CD4-positive, alpha-beta T cell (primary cell): Measurements from ENCODE around the gene NUDT14. TPM values are rescaled to one million over a fixed set of nuclear protein-coding genes. Genes with fewer than 3 reads are reported as not detected.

Experiments used
- ATAC-seq: fragments of 200-7000 bp; cut with Tn5 transposase; one replicate; pipeline ENCODE4 v1.10.0; 2022; ENCODE audit warnings: mild to moderate bottlenecking; ENCODE audit not compliant: poor library complexity
- CTCF ChIA-PET: fragments of 350-600 bp; sonication (Branson Sonifier 250); formaldehyde crosslinking; loops from one replicate; lab custom pipeline; 2021; ENCODE audit warnings: antibody characterized with exemption, inconsistent platforms; lab: Charles Lee
- POLR2A ChIA-PET: fragments of 350-600 bp; sonication (Branson Sonifier 250); formaldehyde crosslinking; loops from one replicate; lab custom pipeline; 2021; ENCODE audit warnings: antibody characterized with exemption, inconsistent platforms; lab: Charles Lee
- DNase-seq, 14 experiments: peaks; one replicate each; pipeline ENCODE4 v3.0.0-alpha.2; 2013 to 2020; ENCODE audit warnings: mixed read lengths in 2 of 14
- H3K27ac ChIP-seq, 2 donors: one replicate each; pipeline versions ENCODE4 v1.5.1 to v1.7.0; 2013; ENCODE audit warnings: low read length in 2 of 2, low read depth in 1 of 2, mild to moderate bottlenecking in 1 of 2
- H3K27me3 ChIP-seq, 2 experiments: 1 replicate in 1 of 2; 2 replicates in 1 of 2; pipeline versions ENCODE4 v1.6.1 to v1.7.0; 2013; ENCODE audit warnings: low read length in 2 of 2, control low read depth in 1 of 2, mild to moderate bottlenecking in 1 of 2, moderate library complexity in 1 of 2; ENCODE audit not compliant: insufficient read depth in 2 of 2, control insufficient read depth in 1 of 2
- H3K36me3 ChIP-seq: one replicate; pipeline ENCODE4 v1.6.1; 2013; ENCODE audit warnings: low read length, control low read depth; ENCODE audit not compliant: insufficient read depth
- H3K4me1 ChIP-seq: one replicate; pipeline ENCODE4 v1.6.1; 2013; ENCODE audit warnings: low read length, control low read depth; ENCODE audit not compliant: insufficient read depth
- H3K4me3 ChIP-seq: one replicate; pipeline ENCODE4 v1.5.1; 2013; ENCODE audit warnings: mild to moderate bottlenecking, low read length, moderate library complexity
- H3K9me3 ChIP-seq, 2 experiments: 1 replicate in 1 of 2; 2 replicates in 1 of 2; pipeline versions ENCODE4 v1.6.1 to v1.7.0; 2013; ENCODE audit warnings: low read length in 2 of 2, mild to moderate bottlenecking in 2 of 2, control low read depth in 1 of 2, moderate library complexity in 1 of 2; ENCODE audit not compliant: control insufficient read depth in 1 of 2, insufficient read depth in 1 of 2
- H3K27ac Mint-ChIP-seq: one replicate; pipeline ENCODE4 v1.8.0; 2020; ENCODE audit warnings: mixed read lengths
- H3K27me3 Mint-ChIP-seq: one replicate; pipeline ENCODE4 v1.8.0; 2021; ENCODE audit warnings: mixed read lengths
- H3K36me3 Mint-ChIP-seq: one replicate; pipeline ENCODE4 v1.8.0; 2021; ENCODE audit warnings: low read depth, mixed read lengths
- H3K4me1 Mint-ChIP-seq: one replicate; pipeline ENCODE4 v1.8.0; 2021; ENCODE audit warnings: low read depth, mixed read lengths
- H3K4me3 Mint-ChIP-seq: one replicate; pipeline ENCODE4 v1.8.0; 2020; ENCODE audit warnings: mild to moderate bottlenecking, mixed read lengths
- H3K9me3 Mint-ChIP-seq: one replicate; pipeline ENCODE4 v1.8.0; 2020; ENCODE audit warnings: mixed read lengths
- CTCF ChIP-seq: fragments of 200-600 bp; IDR thresholded peaks from one replicate; pipeline ENCODE4 v1.8.0; 2022; ENCODE audit warnings: antibody characterized with exemption, mild to moderate bottlenecking
- intact Hi-C, 2 experiments: fragments of 100-400 bp; cut with DNase I in 1 of 2; cut with micrococcal nuclease in 1 of 2; formaldehyde crosslinking; loops; one replicate each; pipeline versions ENCODE4 v1.15.1 to v1.9.0; 2023 to 2025; cut with DNase I, micrococcal nuclease
- total RNA-seq, 174 experiments: library from RNA in 2 of 174; stranded (reverse) in 2 of 174; gene quantifications; one replicate each; pipeline ENCODE4 v1.2.3 and lab custom pipeline; 2021 to 2026

NUDT14 gene
- total RNA-seq, 2 experiments from 2014 or later: 9.0 to 9.2 TPM

GRCh38 chr14:105200074-105200473, 19.0 kb upstream of the NUDT14 start:
- H3K4me1 Mint-ChIP-seq: peaks cover 16% of the 10 kb centered on the region
- Histone ChIP-seq H3K4me3 (no peak overlapping the region), H3K4me1 (peaks cover 53% of the 10 kb centered on the region), H3K36me3 (no peaks in the 10 kb centered on the region), H3K27me3 (peaks cover 50 to 51% of the 10 kb centered on the region in 2 experiments), H3K27ac (no peak overlapping the region), H3K9me3 (peaks cover 0 to 14% of the 10 kb centered on the region in 2 experiments)
- ATAC-seq (no peak), DNase-seq (no peak)
- no peak for TF ChIP-seq CTCF
- no peaks in the 10 kb centered on the region for H3K9me3 Mint-ChIP-seq
- no peak overlapping the region for H3K27ac Mint-ChIP-seq
- peaks cover 49% of the 10 kb centered on the region for H3K27me3 Mint-ChIP-seq
- H3K36me3 Mint-ChIP-seq: no peaks in the 10 kb centered on the region
- ChIA-PET POLR2A (no interaction called here), CTCF (no interaction called here)
- intact Hi-C loops: loop anchor here (5.0 kb wide), 3 partner anchors 82 to 332 kb away; partner anchors contain the start of gene BRF1 (in 1 of the 2)
- H3K4me3 Mint-ChIP-seq: no peak overlapping the region

GRCh38 chr14:105199093-105199492, 18.0 kb upstream of the NUDT14 start:
- no peaks in the 10 kb centered on the region for H3K9me3 Mint-ChIP-seq
- no peak for ATAC-seq
- POLR2A ChIA-PET: no interaction called here
- CTCF ChIA-PET: no interaction called here
- Histone ChIP-seq H3K4me3 (no peak overlapping the region), H3K4me1 (peaks cover 60% of the 10 kb centered on the region), H3K27me3 (peaks cover 52 to 61% of the 10 kb centered on the region in 2 experiments), H3K36me3 (no peaks in the 10 kb centered on the region), H3K27ac (no peak overlapping the region), H3K9me3 (peaks cover 0 to 20% of the 10 kb centered on the region in 2 experiments)
- H3K27me3 Mint-ChIP-seq: peaks cover 56% of the 10 kb centered on the region
- no peak for TF ChIP-seq CTCF
- H3K4me1 Mint-ChIP-seq: peaks cover 23% of the 10 kb centered on the region
- H3K4me3 Mint-ChIP-seq: no peak overlapping the region
- H3K27ac Mint-ChIP-seq: no peak overlapping the region
- H3K36me3 Mint-ChIP-seq: no peaks in the 10 kb centered on the region
- intact Hi-C loops: no loop called here
- no peak for DNase-seq

GRCh38 chr14:105198588-105198987, 17.5 kb upstream of the NUDT14 start:
- Mint-ChIP-seq H3K4me3 (no peak overlapping the region), H3K27ac (no peak overlapping the region), H3K27me3 (peaks cover 61% of the 10 kb centered on the region), H3K36me3 (no peaks in the 10 kb centered on the region), H3K4me1 (peaks cover 28% of the 10 kb centered on the region), H3K9me3 (no peaks in the 10 kb centered on the region)
- no peak overlapping the region for H3K4me3 ChIP-seq
- ATAC-seq (no peak), DNase-seq (no peak)
- ChIA-PET CTCF (no interaction called here), POLR2A (no interaction called here)
- peaks cover 0 to 20% of the 10 kb centered on the region in 2 experiments for H3K9me3 ChIP-seq
- H3K27me3 ChIP-seq: peaks cover 52 to 62% of the 10 kb centered on the region in 2 experiments
- intact Hi-C loops: no loop called here
- no peak overlapping the region for H3K27ac ChIP-seq
- H3K4me1 ChIP-seq: peaks cover 65% of the 10 kb centered on the region
- TF ChIP-seq CTCF: no peak
- H3K36me3 ChIP-seq: no peaks in the 10 kb centered on the region
